Lower leg skin (tissue), 4 donors: ENCODE data around the gene REX1BD. TPM values are rescaled to one million over a fixed set of nuclear protein-coding genes. Genes with fewer than 3 reads are reported as not detected.

Experiments
- DNase-seq, 2 donors: peaks; one replicate each; pipeline ENCODE4 v3.0.0-alpha.2; 2019; ENCODE audit warnings: low spot score in 2 of 2
- H3K4me3 ChIP-seq: fragments of 200-600 bp; sonication (generic); 2 replicates; pipeline ENCODE4 v1.5.1; 2017; ENCODE audit warnings: mild to moderate bottlenecking, low read depth; ENCODE audit not compliant: poor library complexity, severe bottlenecking
- POLR2A ChIP-seq, 2 donors: fragments of 450-650 bp; IDR thresholded peaks; one replicate each; pipeline ENCODE4 v1.6.1; 2016 to 2017; ENCODE audit warnings: antibody characterized with exemption in 2 of 2, mild to moderate bottlenecking in 1 of 2, moderate library complexity in 1 of 2
- WGBS, 2 donors: methylation state at CpG; one replicate each; pipeline ENCODE4 v1.1.5; 2018; 5-methylcytosine and 5-hydroxymethylcytosine counted together
- intact Hi-C: fragments of 100-400 bp; cut with DNase I; formaldehyde crosslinking; loops from one replicate; pipeline ENCODE4 v1.15.0; 2023; ENCODE audit warnings: low total_unique reads
- total RNA-seq, 4 donors: library from RNA; depleted of rRNA; stranded (reverse); fragments of >200 nt; gene quantifications; one replicate each; pipeline ENCODE4 v1.1.0, GENCODE V29; 2016
- TF ChIP-seq, protein P1 (sequence below), 3 donors: fragments of 450-650 bp; IDR thresholded peaks; one replicate each; pipeline ENCODE4 v1.5.1; 2016; ENCODE audit warnings: antibody characterized with exemption in 3 of 3, mild to moderate bottlenecking in 3 of 3, moderate library complexity in 2 of 3

REX1BD gene
- total RNA-seq, 4 donors from 2014 or later: 91.8 to 119 (median 107) TPM

DNA sequence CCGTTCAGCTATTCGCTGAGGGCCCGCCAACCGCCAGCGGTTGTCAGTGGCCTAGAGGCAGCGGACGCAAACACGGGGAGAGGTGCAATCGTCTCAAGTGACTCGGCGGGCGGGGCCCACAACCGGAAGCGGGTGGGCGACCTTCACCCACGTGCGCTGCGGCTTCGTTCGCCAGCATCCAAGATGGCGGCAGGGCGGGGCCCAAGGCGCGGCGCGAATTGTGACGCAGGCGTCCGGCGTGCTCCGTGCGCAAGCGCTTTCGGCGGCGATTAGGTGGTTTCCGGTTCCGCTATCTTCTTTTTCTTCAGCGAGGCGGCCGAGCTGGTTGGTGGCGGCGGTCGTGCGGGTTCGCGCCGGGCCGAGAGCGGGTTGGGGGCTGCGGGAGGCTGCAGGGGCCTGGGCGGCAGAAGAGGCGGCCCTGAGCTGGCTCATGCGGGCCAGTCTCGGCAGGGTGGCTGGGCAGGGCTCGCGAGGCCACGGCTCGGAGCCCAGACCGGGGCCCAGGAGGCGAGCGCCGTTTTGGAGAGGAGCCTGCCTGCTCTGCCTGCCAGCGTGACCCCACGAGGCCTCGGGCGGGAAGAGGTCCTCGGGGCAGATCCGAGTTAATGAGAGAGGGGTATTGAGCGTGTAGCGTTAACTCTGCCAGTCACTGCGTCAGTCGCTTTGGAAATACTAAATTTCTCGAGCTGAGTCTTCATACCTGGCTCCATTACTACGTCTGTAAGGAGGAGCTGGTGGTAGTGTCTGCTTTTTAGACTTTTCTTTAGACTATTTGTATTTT is 16.8 kb upstream of the REX1BD start, which contains the start of gene UBA52:
TSS of gene UBA52 (plus strand) at position 294 of the 781 bp plus-strand sequence. CDS start 1,444 bp downstream, outside the sequence.
- 0 to 1% methylated on average over 42 to 56 of the region's 75 CpGs for WGBS, 2 donors
- TF ChIP-seq, protein P1, sequence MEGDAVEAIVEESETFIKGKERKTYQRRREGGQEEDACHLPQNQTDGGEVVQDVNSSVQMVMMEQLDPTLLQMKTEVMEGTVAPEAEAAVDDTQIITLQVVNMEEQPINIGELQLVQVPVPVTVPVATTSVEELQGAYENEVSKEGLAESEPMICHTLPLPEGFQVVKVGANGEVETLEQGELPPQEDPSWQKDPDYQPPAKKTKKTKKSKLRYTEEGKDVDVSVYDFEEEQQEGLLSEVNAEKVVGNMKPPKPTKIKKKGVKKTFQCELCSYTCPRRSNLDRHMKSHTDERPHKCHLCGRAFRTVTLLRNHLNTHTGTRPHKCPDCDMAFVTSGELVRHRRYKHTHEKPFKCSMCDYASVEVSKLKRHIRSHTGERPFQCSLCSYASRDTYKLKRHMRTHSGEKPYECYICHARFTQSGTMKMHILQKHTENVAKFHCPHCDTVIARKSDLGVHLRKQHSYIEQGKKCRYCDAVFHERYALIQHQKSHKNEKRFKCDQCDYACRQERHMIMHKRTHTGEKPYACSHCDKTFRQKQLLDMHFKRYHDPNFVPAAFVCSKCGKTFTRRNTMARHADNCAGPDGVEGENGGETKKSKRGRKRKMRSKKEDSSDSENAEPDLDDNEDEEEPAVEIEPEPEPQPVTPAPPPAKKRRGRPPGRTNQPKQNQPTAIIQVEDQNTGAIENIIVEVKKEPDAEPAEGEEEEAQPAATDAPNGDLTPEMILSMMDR (IDR thresholded peaks at IDR 0.05): no peak
- TF ChIP-seq POLR2A (IDR thresholded peaks at IDR 0.05): no peak
- peak; percentile 97 to 100 for DNase-seq
- intact Hi-C loops: loop anchor here (10.0 kb wide), 1 partner anchor 107 kb away; no protein-coding TSS in a partner anchor
- peak within 1 kb of the TSS; percentile 87 for H3K4me3 ChIP-seq

GRCh38 chr19:18574691-18575291 is 13.8 kb upstream of the REX1BD start:
- intact Hi-C loops: loop anchor here (10.0 kb wide), 1 partner anchor 110 kb away; no protein-coding TSS in a partner anchor
- no peak for DNase-seq
- WGBS, 2 donors: 91 to 92% methylated on average over 18 of the region's 18 CpGs
- TF ChIP-seq, protein P1 (IDR thresholded peaks at IDR 0.05): no peak
- TF ChIP-seq POLR2A (IDR thresholded peaks at IDR 0.05): no peak
- no peak overlapping the region for H3K4me3 ChIP-seq

DNA sequence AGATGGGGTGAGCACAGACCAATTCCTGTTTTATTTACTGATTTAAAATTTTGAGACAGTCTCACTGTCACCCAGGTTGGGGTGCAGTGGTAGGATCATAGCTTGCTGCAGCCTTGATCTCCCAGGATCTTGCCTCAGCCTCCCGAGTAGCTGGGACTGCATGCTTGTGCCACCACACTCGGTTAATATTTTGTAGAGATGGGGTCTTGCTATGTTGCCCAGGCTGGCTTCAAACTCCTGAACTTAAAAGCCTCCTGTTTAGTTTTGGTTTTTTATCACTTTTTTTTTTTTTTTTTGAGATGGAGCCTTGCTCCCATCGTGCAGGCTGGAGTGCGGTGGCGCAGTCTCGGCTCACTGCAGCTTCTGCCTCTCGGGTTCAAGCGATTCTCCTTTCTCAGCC is 12.2 kb upstream of the REX1BD start:
- TF ChIP-seq, protein P1 (IDR thresholded peaks at IDR 0.05): no peak
- no peak for TF ChIP-seq POLR2A (IDR thresholded peaks at IDR 0.05)
- intact Hi-C loops: loop anchor here (10.0 kb wide), 1 partner anchor 112 kb away; no protein-coding TSS in a partner anchor
- H3K4me3 ChIP-seq: no peak overlapping the region
- DNase-seq: no peak
- 82 to 93% methylated on average over 8 of the region's 8 CpGs for WGBS, 2 donors

DNA sequence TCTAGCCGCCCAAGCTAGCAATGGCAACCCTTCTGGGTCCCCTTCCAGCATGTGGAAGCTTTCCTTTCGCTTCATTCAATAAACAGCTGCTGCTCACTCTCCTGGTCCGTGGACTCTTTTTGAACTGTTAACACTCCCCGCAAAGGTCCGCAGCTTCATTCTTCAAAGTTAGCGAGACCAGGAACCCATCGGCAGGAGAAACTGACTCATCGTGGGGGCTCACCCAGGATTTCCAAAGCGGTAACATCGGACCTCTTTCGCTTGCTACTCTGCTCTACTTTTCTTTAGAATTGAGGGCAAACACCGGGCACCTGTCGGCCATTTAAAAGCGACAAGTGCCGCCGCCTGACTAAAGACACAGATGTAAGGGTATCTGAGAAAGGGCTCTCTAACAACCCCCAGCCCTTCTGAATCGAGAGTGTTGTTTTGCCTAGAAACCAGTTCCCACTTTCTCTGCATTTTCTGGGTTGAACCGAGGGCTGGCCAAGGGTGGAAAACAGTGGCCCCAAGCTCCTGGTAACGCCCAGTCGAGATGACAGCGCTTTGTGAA is 11.2 kb upstream of the REX1BD start:
- 82 to 86% methylated on average over 21 of the region's 21 CpGs for WGBS, 2 donors
- no peak overlapping the region for H3K4me3 ChIP-seq
- TF ChIP-seq, protein P1 (IDR thresholded peaks at IDR 0.05): no peak
- TF ChIP-seq POLR2A (IDR thresholded peaks at IDR 0.05): no peak
- no peak for DNase-seq
- intact Hi-C loops: loop anchor here (10.0 kb wide), 1 partner anchor 113 kb away; no protein-coding TSS in a partner anchor

DNA sequence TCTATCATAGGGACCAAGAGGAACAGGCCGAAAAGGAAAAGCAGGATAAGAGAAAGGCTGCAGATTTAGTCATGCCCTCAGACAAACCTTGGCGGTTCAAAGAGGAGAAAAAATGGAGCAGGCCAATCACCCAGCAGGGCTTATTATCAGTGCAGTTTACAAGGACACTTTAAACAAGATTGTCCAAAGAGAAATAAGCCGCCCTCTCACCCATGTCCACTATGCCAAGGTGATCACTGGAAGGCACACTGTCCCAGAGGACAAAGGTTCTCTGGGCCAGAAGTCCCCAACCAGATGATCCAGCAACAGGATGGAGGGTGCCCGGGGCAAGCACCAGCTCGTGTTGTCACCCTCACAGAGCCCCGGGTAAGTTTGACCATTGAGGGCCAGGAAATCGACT is 8.3 kb upstream of the REX1BD start:
- WGBS, 2 donors: 59 to 65% methylated on average over 7 of the region's 7 CpGs
- TF ChIP-seq POLR2A (IDR thresholded peaks at IDR 0.05): no peak
- TF ChIP-seq, protein P1 (IDR thresholded peaks at IDR 0.05): no peak
- intact Hi-C loops: no loop called here
- no peak for DNase-seq
- H3K4me3 ChIP-seq: no peak overlapping the region
